ENCODE data around the gene CUL1.

DNA sequence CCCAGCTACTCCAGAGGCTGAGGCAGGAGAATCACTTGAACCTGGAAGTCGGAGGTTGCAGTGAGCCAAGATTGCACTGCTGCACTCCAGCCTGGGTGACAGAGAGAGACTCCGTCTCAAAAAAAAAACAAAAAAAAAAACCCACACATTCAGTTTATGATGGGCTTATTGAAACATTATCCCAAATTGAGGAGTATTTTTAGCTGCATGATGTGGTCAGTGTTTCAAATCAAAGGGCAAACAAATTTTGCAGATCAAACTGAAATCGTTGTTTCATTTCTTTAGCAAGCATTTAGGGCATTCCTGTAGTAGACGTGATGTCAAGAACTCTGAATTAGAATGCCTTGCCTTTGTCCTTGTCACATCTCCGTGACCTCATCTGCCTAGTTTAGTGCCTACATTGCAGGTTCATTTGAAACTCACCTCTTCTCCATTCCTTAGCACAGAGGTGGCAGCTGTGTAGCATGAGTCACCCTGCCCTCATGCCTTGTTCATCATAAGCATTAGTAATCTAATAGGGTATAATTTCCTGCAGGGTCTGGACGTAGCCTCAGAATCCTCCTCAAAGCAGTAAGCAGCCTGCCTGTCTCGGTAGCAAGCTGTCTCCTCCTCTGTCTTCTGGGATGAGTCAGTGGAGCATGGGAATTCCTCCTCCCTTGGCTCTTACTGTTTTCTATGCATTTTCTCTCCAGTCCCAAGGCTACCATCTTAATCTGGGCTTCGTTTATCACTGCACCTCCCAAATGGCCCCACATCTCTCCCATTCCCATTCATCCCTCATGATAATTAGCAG lies 73.8 kb downstream of the CUL1 start:
- TF ChIP-seq, protein P1, sequence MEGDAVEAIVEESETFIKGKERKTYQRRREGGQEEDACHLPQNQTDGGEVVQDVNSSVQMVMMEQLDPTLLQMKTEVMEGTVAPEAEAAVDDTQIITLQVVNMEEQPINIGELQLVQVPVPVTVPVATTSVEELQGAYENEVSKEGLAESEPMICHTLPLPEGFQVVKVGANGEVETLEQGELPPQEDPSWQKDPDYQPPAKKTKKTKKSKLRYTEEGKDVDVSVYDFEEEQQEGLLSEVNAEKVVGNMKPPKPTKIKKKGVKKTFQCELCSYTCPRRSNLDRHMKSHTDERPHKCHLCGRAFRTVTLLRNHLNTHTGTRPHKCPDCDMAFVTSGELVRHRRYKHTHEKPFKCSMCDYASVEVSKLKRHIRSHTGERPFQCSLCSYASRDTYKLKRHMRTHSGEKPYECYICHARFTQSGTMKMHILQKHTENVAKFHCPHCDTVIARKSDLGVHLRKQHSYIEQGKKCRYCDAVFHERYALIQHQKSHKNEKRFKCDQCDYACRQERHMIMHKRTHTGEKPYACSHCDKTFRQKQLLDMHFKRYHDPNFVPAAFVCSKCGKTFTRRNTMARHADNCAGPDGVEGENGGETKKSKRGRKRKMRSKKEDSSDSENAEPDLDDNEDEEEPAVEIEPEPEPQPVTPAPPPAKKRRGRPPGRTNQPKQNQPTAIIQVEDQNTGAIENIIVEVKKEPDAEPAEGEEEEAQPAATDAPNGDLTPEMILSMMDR (IDR thresholded peaks at IDR 0.05): no peak
- TF ChIP-seq POLR2A (IDR thresholded peaks at IDR 0.05; ENCODE audit: low read depth) (no peak), EP300 (IDR thresholded peaks at IDR 0.05) (no peak), POLR2AphosphoS5 (IDR thresholded peaks at IDR 0.05) (no peak)

Measured in esophagus muscularis mucosa (tissue), 4 donors.